GM13977 (cell line): Measurements from ENCODE around the gene GTF3C2.

Source experiments
- DNase-seq: peaks from one replicate; pipeline ENCODE4 v3.0.0; 2012; ENCODE audit warnings: low spot score
- in situ Hi-C: fragments of 300-500 bp; cut with MboI; formaldehyde crosslinking; loops from one replicate; pipeline ENCODE4 v1.12.0; 2022; ENCODE audit warnings: low sequenced_read_pairs, low pct_unique_long_range_greater_than_20kb, mixed read lengths, inconsistent platforms; ENCODE audit not compliant: unreplicated experiment
- TF ChIP-seq, protein P1 (sequence below): IDR thresholded peaks from 2 replicates; pipeline ENCODE4 v1.5.1; 2012; ENCODE audit warnings: mild to moderate bottlenecking, control low read depth; ENCODE audit not compliant: insufficient read depth; ENCODE audit errors: extremely low read depth, missing control alignments

Gene GTF3C2

GRCh38 chr2:27372937-27373336 lies 16.4 kb upstream of the GTF3C2 start:
- TF ChIP-seq, protein P1, sequence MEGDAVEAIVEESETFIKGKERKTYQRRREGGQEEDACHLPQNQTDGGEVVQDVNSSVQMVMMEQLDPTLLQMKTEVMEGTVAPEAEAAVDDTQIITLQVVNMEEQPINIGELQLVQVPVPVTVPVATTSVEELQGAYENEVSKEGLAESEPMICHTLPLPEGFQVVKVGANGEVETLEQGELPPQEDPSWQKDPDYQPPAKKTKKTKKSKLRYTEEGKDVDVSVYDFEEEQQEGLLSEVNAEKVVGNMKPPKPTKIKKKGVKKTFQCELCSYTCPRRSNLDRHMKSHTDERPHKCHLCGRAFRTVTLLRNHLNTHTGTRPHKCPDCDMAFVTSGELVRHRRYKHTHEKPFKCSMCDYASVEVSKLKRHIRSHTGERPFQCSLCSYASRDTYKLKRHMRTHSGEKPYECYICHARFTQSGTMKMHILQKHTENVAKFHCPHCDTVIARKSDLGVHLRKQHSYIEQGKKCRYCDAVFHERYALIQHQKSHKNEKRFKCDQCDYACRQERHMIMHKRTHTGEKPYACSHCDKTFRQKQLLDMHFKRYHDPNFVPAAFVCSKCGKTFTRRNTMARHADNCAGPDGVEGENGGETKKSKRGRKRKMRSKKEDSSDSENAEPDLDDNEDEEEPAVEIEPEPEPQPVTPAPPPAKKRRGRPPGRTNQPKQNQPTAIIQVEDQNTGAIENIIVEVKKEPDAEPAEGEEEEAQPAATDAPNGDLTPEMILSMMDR, result no peak
- DNase-seq, result no peak
- in situ Hi-C loops, result no loop called here

GRCh38 chr2:27370816-27371620 lies 14.5 kb upstream of the GTF3C2 start:
- in situ Hi-C loops, result no loop called here
- TF ChIP-seq, protein P1, result no peak
- DNase-seq, result peak; percentile 54

DNA sequence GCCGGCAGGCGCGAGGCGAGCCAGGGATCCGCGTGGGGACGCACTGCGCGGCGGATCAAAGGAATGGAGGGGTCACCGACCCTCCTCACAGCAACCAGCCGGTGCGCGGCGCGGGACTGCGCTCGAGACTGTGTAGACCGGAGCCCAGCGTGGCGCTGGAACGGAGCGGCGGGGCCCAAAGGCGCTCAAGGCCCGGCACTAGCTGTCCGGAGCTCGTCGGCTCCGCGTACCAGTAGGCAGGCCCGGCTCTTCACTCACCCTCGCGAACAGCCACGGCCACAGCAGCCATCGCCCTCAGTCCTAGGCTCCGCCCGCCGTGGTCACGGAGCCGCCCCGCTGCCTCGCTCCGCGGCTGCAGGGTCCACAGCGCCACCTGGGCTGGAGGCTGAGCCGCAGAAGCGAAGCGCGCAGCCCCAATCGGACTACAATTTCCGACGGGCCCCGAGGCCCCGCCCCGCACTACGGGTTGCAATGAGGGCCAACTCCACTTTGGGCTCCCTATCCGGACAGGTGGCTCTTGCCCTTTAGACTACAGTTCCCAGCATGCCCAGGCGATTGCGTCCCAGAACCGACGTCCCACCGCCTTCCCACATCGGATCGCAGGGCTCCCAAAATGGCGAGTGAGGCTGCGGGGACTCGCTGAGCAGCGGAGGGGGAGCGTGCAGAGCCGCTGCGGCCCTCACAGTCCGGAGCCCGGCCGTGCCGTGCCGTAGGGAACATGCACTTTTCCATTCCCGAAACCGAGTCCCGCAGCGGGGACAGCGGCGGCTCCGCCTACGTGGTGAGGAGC lies 13.7 kb upstream of the GTF3C2 start, which contains the start of the genes EIF2B4 and SNX17:
EIF2B4 (minus strand) TSS at position 313 of the 790 bp plus-strand sequence; CDS start at position 289, 24 bp downstream.
SNX17 (plus strand) TSS at position 591 of the 790 bp plus-strand sequence; CDS start at position 719, 128 bp downstream.
- in situ Hi-C loops, result no loop called here
- DNase-seq, result peak; percentile 96
- TF ChIP-seq, protein P1, result peak; percentile 97

DNA sequence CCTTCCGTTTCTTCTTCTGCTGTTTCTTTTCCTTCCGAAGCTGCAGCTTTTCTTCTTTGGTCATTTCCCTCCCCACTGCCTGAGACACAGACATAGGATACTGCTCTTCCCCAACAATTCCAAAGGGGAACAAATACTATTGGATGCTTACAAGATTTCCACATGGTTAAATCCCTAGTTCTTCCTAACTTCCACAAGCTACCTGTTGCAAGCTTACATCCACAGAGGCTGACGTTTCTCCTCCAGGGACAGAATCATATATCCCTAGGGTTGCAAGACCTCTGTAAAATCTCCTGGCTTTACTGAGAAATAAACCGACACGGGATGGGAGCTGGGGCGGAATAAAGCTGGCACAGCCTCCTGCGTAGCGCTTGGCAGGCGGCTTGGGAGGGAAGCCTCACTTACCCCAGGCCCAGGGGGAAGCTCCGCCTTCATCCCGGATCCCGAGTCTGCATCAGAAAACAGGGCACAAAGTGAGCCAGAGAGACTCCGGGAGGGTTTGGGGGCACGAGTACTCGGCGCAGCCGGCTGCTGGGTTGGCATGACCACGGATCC lies 13.0 kb upstream of the GTF3C2 start:
- in situ Hi-C loops, result no loop called here

DNA sequence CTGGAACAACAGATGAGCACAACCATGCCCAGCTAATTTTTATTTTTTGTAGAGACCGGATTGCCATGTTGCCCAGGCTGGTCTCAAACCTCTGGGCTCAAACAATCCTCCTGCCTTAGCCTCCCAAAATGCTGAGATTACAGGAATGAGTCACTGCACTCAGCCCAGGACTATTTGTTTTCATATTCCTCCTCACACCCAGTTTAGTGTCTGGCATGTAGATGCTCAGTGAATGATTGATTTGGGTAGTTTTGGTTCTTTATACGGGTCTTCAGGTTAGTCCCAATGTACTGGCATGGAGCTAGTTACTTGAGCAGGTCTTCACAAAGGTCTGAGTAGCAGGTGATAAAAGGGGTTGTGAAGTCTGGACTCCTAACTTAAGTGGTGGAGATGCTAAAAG lies 7.4 kb upstream of the GTF3C2 start:
- in situ Hi-C loops, result no loop called here
- TF ChIP-seq, protein P1, result no peak
- no peak for DNase-seq

More for the DNA sequence above, 13.0 kb upstream of the GTF3C2 start:
- TF ChIP-seq, protein P1, result no peak
- no peak for DNase-seq

- in situ Hi-C loops, result no loop called here
- TF ChIP-seq, protein P1, result no peak
- DNase-seq, result no peak
These were observed 6.3 kb upstream of the GTF3C2 start for GRCh38 chr2:27362678-27363420.
